Osteocyte (in vitro differentiated cells): ENCODE data around the gene EPHA6. TPM values are rescaled to one million over a fixed set of nuclear protein-coding genes. Genes with fewer than 3 reads are reported as not detected.
A peak's percentile ranks its signal among the peaks of the same experiment; 100 is the strongest.

ENCODE experiments used
- DNase-seq: peaks from one replicate; pipeline ENCODE4 v3.0.0; 2021; ENCODE audit warnings: mixed read lengths; ENCODE audit not compliant: unreplicated experiment; ENCODE audit errors: extremely low spot score
- H3K27ac Mint-ChIP-seq: one replicate; pipeline ENCODE4 v1.8.0; 2021; ENCODE audit warnings: mild to moderate bottlenecking, mixed read lengths; ENCODE audit not compliant: unreplicated experiment
- H3K27me3 Mint-ChIP-seq: one replicate; pipeline ENCODE4 v1.8.0; 2021; ENCODE audit warnings: mixed read lengths; ENCODE audit not compliant: unreplicated experiment
- H3K36me3 Mint-ChIP-seq: one replicate; pipeline ENCODE4 v1.8.0; 2021; ENCODE audit warnings: mixed read lengths; ENCODE audit not compliant: unreplicated experiment
- H3K4me1 Mint-ChIP-seq: one replicate; pipeline ENCODE4 v1.8.0; 2021; ENCODE audit warnings: mixed read lengths; ENCODE audit not compliant: unreplicated experiment
- H3K4me3 Mint-ChIP-seq: one replicate; pipeline ENCODE4 v1.8.0; 2021; ENCODE audit warnings: mild to moderate bottlenecking, moderate library complexity, mixed read lengths; ENCODE audit not compliant: unreplicated experiment
- H3K9me3 Mint-ChIP-seq: one replicate; pipeline ENCODE4 v1.8.0; 2021; ENCODE audit warnings: mixed read lengths; ENCODE audit not compliant: unreplicated experiment
- total RNA-seq: library from RNA; stranded (reverse); gene quantifications from 2 replicates; pipeline ENCODE4 v1.2.1, GENCODE V29; 2021
- TF ChIP-seq, protein P1 (sequence below): fragments of 200-600 bp; sonication (generic); IDR thresholded peaks from 2 replicates; pipeline ENCODE4 v1.5.0; 2021; ENCODE audit warnings: antibody characterized with exemption, mild to moderate bottlenecking, moderate library complexity

EPHA6 gene
- total RNA-seq, 1 donor from 2014 or later, result 0.51 TPM

DNA sequence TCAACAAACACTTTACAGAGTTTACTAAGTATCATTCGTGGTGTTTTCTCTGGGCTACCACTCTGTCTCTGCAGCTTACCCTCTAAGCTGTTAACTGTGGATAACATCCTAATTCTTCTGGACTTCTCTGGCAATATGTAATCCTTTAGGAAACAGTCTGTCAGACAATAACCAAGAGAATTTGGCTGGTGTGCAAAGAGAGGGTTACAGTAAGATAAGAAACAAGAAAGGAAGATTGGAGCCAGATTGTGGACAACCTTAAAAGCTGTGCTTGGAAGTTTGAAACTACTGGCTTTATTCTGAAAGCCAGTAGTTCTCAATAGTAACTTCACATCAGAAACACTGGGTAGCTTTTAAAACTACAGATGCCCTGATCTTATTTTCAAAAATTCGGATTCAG, 950.9 kb downstream of the EPHA6 start:
- peak overlapping the region; percentile 99 for H3K4me3 Mint-ChIP-seq
- H3K27ac Mint-ChIP-seq, result no peak overlapping the region
- H3K4me1 Mint-ChIP-seq, result peaks cover 21% of the 10 kb centered on the region
- DNase-seq, result no peak
- TF ChIP-seq, protein P1, sequence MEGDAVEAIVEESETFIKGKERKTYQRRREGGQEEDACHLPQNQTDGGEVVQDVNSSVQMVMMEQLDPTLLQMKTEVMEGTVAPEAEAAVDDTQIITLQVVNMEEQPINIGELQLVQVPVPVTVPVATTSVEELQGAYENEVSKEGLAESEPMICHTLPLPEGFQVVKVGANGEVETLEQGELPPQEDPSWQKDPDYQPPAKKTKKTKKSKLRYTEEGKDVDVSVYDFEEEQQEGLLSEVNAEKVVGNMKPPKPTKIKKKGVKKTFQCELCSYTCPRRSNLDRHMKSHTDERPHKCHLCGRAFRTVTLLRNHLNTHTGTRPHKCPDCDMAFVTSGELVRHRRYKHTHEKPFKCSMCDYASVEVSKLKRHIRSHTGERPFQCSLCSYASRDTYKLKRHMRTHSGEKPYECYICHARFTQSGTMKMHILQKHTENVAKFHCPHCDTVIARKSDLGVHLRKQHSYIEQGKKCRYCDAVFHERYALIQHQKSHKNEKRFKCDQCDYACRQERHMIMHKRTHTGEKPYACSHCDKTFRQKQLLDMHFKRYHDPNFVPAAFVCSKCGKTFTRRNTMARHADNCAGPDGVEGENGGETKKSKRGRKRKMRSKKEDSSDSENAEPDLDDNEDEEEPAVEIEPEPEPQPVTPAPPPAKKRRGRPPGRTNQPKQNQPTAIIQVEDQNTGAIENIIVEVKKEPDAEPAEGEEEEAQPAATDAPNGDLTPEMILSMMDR, result no peak
- peaks cover 5% of the 10 kb centered on the region for H3K9me3 Mint-ChIP-seq
- peaks cover 11% of the 10 kb centered on the region for H3K36me3 Mint-ChIP-seq
- peaks cover 7% of the 10 kb centered on the region for H3K27me3 Mint-ChIP-seq

DNA sequence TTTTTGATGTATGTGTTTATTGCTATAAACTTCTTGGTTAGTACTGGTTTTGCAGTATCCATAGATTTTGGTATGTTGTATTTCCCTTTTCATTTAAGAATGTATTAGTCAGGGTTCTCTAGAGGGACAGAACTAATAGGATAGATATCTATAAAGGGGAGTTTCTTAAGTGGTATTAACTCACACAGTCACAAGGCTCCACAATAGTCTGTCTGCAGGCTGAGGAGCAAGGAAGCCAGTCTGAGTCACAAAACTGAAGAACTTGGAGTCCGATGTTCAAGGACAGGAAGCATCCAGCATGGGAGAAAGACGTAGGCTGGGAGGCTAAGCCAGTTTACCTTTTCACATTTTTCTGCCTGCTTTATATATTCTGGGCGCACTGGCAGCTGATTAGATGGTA, 958.5 kb downstream of the EPHA6 start:
- peaks cover 21% of the 10 kb centered on the region for H3K9me3 Mint-ChIP-seq
- peaks cover 36% of the 10 kb centered on the region for H3K36me3 Mint-ChIP-seq
- peaks cover 9% of the 10 kb centered on the region for H3K4me1 Mint-ChIP-seq
- H3K4me3 Mint-ChIP-seq, result no peak overlapping the region
- H3K27ac Mint-ChIP-seq, result no peak overlapping the region
- H3K27me3 Mint-ChIP-seq, result no peaks in the 10 kb centered on the region
- no peak for DNase-seq
- TF ChIP-seq, protein P1, result no peak

DNA sequence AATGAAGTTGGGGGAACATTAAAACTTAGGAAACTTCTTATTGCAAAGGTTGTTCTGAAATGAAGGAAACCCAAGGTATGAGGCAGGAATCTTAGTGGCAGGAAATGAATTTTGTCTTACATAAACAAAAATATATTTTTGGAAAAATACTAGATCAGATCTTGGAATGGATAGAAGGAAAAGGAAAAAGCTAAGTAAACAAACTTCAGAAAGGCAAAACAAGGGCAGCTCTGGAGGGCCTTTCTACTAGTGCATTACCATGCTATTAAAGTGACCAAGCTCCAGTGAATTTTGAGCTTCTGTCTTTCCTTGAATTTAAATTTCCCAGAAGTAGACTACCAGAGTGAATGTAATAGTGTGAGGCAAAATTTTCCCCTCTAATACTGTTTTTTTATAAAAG, 963.8 kb downstream of the EPHA6 start:
- DNase-seq, result no peak
- Mint-ChIP-seq H3K4me1 (peaks cover 17% of the 10 kb centered on the region), H3K9me3 (no peaks in the 10 kb centered on the region), H3K36me3 (peaks cover 7% of the 10 kb centered on the region), H3K27ac (peak overlapping the region; percentile 12), H3K27me3 (no peaks in the 10 kb centered on the region), H3K4me3 (no peak overlapping the region)
- TF ChIP-seq, protein P1, result no peak

DNA sequence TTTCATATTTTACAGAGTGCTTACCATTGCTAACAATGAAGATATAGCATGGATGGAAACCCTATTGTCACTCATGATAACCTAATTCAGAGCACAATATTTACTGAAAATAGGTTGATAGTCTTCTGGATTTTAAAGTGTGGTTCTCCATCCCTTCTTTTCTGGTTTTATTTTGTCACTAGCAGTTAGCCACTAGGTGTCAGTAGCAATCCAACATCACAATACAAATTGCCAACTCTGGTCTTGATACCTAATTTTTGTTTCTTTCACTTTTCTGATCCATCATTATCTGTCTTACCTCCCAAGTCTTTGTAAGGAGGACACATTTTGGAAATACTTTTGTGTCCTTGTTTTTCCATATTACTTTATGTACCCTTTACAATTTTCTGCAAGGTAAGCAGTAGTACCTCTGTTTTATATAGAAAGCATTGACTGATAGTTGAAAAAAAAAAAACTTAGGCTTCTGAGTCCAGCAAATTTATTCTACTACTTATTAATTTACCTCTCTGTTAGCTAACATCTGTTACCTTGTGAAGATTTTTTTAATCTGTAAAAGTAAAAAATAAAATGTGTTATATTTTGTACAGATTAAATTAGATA, 979.1 kb downstream of the EPHA6 start:
- no peaks in the 10 kb centered on the region for H3K4me1 Mint-ChIP-seq
- no peaks in the 10 kb centered on the region for H3K9me3 Mint-ChIP-seq
- no peak overlapping the region for H3K4me3 Mint-ChIP-seq
- TF ChIP-seq, protein P1, result peak; percentile 88
- H3K27me3 Mint-ChIP-seq, result no peaks in the 10 kb centered on the region
- H3K36me3 Mint-ChIP-seq, result no peaks in the 10 kb centered on the region
- no peak overlapping the region for H3K27ac Mint-ChIP-seq
- no peak for DNase-seq

DNA sequence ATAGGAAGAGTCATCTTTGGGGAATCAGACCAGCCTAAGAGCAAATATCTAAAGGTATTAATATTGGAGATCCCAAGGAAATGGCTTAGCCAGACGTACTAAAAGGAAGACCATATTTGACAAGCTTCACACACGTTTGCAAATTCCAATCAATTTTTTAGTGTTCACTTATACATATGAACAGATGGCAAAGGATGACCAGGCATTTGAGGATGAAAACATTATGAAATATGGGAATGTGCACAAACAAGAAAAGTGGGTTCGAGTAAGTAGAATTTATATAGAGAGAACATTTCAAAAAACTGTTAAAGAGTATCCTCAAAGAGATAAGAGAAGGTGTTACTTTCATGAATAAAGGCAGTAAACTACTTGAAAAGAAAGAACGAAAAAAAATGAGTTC, 981.6 kb downstream of the EPHA6 start:
- TF ChIP-seq, protein P1, result no peak
- no peak for DNase-seq
- no peaks in the 10 kb centered on the region for H3K36me3 Mint-ChIP-seq
- H3K27me3 Mint-ChIP-seq, result no peaks in the 10 kb centered on the region
- H3K4me3 Mint-ChIP-seq, result no peak overlapping the region
- no peak overlapping the region for H3K27ac Mint-ChIP-seq
- no peaks in the 10 kb centered on the region for H3K9me3 Mint-ChIP-seq
- no peaks in the 10 kb centered on the region for H3K4me1 Mint-ChIP-seq
